SIG-M5 treated with dmso at 0.1 percent for 504 hours (cell line): ENCODE results near the gene FCN1.

Experiments used
- DNase-seq: peaks from one replicate; lab custom pipeline; 2025; ENCODE audit not compliant: unreplicated experiment; lab: John Stamatoyannopoulos, UW

The FCN1 gene

DNA sequence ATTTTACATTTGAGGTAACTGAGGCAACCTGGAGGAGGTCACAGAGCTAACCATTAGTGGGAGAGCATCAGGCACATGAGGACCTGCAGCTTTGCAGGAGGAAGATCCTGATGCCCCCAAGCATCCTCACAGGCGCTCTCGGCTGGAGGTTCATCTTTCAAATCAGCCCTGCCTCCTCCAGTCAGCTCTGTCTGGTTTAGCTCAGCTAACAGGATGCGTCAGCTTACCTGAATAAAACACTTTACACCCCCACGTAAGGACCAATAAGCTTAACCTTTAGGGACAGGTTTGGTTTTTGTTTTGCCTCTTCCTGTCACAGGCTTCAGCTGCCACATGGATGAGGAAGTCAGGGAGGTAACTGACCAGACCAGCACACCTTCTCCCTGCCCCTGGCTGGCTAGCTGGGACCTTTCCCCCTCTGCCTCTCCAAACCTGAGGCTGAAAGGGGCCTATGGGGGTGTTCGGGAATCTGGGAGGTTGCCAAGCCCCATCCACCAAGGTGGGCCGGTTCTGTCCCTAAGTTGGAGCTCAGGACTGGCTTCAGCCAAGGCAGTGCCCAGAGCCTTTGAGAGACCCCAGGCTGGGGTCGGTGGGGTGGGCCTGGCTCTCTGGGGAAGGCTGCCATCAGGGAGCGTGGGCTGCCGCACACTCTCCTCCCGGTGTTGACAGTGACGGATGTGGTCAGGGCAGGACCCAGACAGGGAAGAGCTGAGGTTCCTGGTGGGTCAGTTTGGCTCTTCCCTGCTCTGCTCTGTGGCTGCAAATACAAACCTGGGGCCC is 20.0 kb upstream of the FCN1 start:
- DNase-seq, result no peak

DNA sequence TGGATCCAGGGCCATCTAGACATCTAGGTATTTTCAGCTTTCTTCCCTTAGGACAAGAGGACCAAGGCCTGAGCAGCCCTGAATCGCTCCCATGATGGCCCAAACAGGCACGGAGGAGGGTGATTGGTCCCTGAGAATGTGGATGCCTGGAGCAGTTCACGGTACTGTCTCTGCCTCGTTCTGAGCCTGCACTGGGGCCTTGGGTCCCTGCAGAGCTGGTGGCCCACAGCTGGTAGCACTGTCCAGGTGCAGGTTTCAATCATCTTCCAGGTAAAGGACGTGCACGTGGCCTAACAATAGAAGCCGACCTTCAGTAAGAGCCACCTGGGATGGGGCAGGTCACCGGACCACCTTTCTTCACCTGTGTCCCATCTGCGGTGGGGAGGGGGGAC is 19.4 kb upstream of the FCN1 start:
- DNase-seq, result no peak

DNA sequence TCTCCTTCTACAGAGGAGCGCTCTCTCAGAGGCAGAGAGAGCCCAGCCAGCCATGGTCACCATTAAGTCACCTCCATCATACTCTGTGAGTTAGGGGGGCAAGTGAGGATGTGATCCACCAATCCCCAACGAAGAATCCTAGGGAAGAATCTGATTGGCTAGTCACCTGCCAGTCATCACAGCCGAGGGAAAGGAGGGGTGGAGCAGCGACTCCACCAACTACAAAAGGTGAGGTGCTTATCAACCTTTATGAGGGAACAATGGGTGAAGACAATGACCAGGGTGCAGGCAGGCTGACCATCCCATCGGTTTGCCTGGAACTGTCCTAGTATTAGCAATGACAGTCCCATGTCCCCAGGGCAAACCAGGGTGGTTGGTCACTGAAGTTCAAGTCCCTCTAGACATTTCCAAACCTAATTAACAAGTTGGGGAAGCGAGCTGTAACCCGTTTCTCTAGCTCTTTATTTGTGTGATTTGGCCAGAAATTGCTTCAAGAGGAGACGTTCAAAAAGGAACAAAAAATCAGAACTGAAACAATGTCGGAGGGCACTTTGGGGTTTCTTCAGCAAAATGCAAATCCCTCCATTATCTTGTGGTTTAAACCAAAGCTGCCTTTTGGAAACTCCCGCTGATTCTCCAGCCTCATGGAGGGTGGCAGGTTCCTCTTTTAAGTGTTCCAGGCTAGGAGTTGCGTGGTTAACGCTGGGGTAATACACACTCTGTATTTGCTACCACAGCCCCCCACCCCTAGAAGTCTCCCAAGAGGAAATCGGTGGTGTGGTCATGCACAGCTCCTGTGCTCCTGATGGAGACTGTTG is 18.8 kb upstream of the FCN1 start:
- DNase-seq, result no peak

DNA sequence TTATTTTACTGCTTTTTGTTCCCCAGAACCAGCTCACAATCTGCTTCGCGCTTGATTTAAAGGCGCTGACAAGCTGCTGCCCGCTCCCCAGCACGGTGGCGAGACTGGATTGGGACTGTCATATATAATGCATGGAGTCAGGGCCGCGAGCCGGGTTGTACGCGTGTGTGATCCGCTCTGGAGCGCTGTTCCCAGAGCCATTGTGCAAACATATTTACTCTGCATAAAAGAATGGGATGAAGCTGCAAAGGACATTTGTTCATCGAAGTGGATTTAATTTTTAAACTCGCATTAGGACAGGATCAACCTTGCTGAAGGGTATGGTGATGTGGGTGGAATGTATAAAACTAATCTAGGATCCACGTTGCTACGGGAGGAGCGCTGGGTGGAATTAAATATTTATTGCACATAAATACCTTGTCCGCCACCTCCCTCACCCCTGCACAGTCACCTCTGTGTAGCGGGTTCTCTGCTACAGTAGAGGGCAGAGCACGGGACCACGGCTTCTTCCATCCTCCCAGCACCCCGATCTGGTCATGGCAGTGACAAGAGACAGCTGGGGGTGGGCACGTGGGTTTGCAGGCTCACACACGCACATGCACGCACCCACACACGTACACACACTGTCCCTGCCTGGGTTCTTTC is 18.1 kb upstream of the FCN1 start:
- DNase-seq, result no peak

DNA sequence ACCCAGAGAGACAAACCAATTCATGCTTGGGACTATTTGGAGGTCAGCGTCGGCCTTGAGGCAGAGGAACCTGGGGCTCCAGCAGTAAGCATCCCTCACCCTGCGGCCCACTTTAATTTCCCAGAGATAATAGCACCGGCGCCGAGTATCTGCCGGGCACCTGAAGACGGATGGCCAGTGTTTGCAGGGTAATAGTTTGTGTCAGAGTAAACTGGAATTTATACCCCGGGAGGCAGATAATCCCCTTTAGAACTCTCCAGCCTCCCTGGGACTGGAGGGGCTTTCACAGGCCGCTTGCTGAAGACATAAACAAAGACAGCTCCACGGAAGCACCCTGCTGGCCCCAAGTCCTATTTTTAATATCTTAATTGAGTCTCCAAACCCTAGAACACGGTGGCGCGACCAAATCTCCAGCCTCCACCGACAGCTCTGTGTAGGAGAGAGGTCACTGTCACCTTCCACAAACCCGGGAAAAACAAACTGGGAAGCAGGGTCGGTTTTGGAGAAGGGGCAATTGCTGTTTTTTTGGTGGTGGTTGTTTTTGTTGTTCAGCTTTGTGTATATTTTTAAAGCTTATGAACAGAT is 17.4 kb upstream of the FCN1 start:
- DNase-seq, result no peak

DNA sequence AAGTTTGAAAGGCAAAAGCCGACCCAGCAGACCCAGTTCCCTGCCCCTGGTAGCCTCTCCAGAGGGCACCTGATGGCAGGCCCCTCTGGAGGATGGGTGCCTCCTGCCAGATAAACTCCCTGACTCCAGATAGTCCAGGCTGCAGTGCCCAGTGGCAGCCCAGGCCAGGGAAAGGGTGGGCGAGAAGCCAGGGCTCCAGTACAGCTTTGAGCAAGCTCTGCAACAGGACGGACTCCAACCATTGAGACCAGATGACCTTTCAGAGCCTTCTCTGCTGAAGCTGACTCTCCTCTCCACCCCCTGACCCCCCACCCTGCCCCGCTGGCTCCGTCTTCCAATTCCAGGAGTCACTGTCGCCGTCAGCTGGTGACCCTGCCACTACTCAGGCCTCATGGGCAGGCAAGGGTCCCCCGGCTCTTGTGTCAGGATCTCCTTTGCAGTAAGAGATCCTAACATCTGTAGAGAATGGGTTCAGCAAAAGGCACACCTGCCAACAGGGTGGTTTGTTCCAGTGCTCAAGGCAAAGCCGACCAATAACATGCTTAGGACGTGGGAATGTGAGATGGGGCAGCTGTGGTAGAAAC is 15.5 kb upstream of the FCN1 start:
- DNase-seq, result no peak

DNA sequence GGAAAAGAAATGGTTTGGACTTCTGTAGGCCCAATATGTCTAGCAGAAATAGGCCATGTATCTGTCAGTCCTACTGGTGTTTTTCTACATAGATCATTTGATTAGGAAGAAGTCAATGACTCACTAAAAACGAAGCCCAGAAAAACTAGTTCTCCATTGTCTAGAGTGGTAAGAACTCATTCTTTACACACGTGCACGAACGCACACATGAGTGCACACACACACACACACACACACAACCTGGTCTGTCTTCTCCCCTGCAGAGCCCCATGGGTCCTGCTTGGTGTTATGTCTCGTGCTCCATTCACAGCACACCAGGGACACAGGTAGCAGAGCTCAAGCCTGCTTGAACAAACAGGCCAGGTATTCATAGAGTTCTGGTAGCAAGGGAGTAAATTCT is 14.9 kb upstream of the FCN1 start:
- DNase-seq, result no peak

DNA sequence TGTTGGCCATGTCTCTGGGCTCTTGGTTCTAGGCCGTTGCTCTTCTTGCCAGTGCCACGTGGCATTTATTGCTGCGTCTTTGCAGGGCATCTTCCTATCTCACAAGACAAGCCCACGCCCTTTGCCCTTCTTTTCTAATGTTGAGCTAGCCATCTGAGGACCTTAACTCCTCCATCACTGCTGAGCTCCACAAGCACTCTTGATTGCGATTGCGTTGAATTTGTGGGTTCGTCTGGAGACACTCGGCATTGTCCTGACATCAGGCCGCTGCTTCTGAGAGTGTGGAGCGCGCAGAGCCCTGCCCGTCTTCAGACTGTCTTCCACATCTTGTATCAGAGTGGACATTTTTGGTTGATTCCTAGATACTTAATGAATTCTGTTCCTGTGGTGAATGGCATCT is 14.5 kb upstream of the FCN1 start:
- no peak for DNase-seq

DNA sequence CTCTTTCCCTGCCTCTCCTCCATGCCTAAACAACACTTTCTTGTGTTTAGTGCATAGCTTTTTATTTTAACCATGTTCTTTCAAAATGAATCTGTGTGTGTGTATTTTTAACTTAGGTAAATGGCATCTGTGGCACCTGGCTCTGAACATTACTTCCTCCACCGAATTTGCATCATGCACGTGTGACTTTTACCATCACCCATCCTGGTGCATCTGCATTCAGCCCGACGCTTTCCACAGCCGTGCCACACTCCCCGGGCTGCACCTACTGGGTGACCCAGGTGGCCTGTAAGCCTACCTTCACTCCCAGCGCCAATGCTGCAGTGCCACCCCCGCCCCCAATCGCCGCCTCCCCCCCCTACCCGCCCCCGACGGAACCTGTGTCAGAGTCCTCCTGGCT is 12.7 kb upstream of the FCN1 start:
- DNase-seq, result no peak

DNA sequence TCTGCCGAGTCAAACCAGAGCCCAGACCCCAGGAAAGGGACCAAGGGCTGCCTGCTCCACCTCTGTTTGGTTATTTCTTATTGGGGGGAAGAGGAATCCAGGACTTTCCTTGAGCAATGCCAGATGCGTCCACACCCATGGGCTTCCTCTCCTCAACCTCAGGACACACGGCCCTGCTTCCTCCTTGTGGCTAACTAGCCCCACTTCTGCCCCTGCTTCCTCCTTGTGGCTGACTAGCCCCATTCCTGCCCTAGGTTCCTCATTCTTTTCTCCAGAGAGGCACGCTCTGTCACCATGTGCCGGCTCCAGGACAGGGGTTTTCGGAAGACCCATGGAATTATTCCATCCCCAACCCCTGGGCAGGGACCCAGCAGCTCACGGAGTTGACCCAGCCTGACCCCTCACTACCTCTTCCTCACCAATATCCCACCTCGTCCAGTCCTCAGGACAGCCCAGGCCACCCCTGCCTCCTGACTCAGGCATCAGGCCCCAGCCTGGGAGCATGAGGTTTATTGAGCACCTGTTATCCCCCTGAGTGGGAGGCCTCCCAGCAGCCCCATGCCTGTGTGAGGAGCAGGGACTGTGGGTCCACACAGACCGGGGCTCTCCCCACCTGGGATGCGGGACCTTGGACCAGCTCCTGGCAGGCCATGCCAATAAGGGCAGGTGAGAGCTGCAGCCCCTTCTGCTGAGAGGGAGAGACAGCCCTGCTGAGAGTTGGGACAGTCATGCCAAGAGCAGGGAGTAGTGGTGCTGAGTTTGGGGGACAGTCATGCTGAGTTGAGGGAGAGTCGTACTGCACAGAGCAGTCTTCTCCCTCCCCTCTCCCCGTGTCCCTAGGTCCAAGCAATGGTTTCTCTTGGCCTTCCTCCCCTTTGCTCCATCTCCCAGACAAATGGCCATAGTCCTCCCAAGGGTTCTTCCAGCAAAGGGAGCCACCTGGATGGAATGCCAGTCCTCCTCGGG is 11.8 kb upstream of the FCN1 start:
- peak; percentile 64 for DNase-seq

DNA sequence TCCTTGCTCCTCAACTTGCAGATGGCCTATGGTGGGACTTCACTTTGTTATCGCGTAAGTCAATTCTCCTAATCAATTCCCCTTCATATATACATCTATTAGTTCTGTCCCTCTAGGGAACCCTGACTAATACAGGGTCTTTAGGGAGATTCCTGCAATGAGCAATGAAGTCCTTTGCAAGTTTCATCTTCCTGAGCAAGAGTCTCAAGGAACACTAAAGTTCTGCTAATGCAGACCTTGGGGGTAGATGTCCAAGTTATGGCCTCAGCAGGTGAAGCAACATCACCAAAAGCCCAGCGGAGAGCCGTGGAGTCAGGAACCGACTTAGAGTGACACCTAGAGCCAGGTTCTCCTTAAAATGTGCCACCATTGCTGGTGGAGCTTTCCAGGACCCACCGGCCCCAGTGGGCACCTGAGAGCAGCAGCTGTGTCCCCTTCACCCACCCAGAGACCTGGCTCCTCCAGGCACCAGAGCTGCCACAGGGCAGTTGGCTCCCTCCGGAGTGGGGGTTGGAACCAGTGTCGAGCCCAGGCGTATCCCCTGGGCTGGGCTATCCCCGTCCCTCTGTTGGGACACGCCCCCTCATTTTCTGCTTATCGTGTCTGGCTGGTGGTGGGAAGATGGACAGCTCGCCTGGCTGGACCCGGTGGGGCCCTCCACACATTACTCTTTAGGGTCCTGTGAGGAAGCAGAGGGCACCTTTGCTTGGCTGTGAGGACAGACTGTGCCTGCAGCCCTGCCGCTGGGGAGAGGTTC is 10.9 kb upstream of the FCN1 start:
- DNase-seq, result no peak

DNA sequence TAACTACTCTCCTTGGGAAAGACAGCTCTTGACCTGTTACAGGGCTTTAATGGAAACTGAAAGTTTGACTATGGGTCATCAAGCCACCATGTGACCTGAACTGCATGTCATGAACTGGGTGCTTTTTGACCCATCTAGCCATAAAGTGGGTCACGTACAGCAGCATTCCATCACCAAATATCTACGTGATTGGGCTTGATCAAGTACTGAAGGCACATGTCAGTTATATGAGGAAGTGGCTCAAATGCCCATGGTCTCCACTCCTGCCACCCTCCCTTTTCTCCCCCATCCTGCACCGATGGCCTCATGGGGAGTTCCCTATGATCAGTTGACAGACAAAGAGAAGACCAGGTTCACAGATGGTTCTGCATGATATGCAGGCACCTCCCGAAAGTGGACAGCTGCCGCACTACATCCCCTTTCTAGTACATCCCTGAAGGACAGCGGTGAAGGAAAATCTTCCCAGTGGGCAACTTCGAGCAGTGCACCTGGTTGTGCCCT is 7.3 kb upstream of the FCN1 start:
- no peak for DNase-seq

DNA sequence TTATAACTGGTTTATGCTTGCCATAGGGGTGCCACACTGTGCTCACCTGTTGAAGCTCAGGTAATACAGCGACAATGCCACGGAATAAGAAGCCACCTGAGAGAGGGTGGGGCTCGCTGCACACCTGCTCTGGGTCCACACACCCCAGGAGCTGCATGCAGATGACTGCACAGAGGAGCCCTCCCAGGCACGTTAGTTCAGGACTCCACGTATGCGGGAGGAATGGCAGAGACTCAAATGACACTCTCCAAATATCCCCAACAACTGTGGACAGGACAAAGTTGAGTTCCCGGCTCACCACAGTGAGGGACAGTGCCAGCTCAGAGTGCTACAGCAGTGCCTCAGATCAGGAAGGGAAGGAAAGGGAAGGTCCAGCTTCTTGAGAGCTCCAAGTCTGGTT is 5.8 kb upstream of the FCN1 start:
- no peak for DNase-seq

DNA sequence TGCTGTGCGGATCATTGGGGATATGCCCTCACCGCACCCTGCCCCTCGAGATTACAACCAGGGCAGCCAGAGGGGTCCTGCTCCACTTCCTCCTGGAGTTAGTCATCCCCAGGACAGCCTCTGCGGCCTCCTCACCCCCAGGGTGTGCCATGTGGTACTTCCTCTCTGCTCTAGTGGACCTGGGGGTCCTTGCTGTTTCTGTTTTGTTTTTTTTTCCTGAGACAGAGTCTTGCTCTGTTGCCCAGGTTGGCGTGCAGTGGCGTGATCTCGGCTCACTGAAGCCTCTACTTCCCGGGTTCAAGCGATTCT is 5.2 kb upstream of the FCN1 start:
- DNase-seq, result no peak

DNA sequence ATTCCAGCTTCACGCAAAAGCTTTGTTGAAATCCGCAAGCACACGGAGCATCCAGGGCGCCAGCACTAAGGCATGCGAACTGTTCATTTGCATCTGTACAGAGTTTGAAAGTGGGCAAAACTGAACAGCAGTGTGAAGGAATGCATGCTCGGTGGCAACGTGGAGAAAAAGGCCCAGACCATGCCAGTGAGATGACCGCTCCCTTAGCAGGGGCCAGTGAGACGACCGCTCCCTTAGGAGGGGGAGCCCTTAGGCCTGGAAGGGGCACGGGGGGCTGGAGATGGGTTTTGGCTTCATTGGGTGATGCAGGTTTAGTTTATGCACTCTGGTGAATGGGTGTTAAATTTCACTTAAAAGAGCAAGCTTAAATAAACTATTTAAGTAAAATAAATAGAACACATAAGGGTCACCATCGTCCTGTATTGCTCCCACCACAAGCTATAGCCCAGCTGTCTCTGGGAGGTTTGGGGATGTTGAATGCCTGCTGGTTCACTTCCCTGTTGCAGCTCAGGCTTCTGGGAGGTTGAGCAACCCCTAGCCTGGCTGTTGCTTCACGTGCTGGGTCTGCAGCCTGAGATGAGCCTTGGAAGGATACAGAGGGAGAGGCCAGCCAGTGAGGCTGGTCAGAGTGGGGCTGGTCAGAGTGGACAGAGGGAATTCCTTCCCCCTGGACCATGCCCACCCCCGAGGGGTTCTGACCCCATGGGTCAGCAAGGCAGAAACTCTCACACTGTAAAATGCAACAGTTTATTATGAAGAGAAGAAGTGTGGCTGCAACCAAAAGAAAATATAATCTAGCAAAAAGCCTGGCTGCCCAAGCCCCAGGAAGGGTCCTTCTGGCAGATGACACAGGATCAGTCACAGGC is 4.6 kb upstream of the FCN1 start:
- DNase-seq, result peak; percentile 40

DNA sequence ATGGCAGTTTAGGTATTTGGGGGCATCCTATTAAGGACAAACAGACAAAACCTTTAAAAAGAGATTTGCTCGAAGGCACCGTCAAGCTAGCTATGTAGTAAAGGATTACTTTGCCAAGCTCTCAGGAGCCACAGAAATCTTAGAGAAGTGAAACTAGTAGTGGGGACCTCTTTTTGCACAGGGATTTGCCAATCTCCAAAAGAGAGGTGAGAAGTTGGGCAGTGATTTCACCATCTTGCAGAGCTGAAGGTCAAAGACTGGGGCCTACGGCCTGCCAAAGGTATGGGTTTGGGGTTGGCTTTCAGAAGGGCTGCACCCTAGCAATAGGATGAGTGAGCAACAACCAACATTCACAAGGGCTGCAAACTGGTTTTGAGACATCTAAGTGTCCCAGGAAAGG is 1.6 kb upstream of the FCN1 start:
- DNase-seq, result no peak

DNA sequence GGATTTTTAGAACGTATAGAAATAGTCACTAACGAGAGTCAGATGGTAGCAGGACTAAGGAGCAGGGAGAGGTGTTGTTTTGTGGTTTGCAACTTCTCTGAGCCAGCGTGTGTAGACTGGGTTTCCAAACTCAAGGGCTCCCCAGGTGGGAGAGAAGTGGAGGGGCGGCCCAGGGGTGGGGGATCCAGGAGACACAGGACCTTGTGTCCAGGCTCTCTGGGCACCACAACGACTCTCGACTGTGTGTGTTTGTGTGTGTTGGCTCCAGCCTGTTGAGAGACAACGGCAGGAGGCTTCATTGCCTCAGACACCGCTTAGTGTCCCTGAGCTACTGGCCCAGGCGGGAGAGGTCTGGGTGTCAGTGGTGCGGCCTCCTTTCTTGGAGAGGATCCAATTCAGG is 934 bp upstream of the FCN1 start:
- no peak for DNase-seq

DNA sequence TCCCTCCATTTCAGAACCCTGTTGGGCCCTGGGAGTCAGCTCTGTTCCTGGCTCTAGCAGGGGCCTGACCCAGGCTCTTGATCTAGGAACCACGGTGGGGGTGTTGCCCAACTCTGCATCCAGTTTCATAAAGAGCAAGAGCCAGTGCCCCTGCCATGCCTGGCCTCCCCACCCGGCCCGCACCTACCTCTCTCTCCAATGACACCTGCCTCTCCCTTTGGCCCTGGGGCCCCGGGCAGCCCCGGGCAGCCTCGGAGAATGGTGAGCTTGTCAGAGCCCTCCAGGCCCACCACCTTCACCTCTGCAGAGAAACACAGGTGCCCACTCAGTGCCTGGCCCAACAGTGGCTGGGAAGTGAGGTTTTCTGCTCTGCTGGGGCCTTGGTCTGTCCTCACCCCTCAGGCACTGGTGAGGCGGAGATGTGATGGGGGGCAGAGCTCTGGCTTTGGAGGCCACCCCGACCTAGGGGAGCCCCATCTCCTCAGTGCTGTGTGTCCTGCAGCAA is 1.5 kb downstream of the FCN1 start:
- DNase-seq, result no peak
